D721Med (cell line): Measurements from ENCODE around the gene CD8A.

Experiments used
- DNase-seq: peaks from one replicate; pipeline ENCODE4 v3.0.0; 2011; ENCODE audit warnings: low spot score; ENCODE audit not compliant: insufficient read length
- FAIRE-seq: peaks from 2 replicates; lab custom pipeline; 2011; peaks lifted over from hg19 to GRCh38; lab: Jason Lieb, UNC
- TF ChIP-seq, protein P1 (sequence below): IDR thresholded peaks from 2 replicates; pipeline ENCODE4 v1.5.1; 2012; ENCODE audit warnings: mild to moderate bottlenecking, control low read depth; ENCODE audit not compliant: insufficient read depth; ENCODE audit errors: missing control alignments

CD8A gene

DNA sequence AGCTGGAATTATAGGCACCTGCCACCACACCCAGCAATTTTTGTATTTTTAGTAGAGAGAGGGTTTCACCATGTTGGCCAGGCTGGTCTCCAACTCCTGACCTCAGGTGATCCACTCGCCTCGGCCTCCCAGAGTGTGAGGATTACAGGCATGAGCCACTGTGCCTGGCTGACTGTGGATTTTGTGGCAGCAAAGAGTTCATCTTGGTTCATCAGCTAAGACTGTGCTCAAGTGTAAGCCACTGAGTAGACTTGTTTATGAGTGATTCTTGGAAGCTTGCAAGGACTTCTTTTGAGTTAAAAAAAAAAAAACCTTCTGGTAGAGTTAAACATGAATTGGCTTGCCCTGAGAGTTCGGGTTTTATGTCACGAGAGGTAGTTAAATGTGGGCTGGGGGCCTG lies 36.2 kb upstream of the CD8A start:
- FAIRE-seq (no peak), DNase-seq (no peak)
- TF ChIP-seq, protein P1, sequence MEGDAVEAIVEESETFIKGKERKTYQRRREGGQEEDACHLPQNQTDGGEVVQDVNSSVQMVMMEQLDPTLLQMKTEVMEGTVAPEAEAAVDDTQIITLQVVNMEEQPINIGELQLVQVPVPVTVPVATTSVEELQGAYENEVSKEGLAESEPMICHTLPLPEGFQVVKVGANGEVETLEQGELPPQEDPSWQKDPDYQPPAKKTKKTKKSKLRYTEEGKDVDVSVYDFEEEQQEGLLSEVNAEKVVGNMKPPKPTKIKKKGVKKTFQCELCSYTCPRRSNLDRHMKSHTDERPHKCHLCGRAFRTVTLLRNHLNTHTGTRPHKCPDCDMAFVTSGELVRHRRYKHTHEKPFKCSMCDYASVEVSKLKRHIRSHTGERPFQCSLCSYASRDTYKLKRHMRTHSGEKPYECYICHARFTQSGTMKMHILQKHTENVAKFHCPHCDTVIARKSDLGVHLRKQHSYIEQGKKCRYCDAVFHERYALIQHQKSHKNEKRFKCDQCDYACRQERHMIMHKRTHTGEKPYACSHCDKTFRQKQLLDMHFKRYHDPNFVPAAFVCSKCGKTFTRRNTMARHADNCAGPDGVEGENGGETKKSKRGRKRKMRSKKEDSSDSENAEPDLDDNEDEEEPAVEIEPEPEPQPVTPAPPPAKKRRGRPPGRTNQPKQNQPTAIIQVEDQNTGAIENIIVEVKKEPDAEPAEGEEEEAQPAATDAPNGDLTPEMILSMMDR, result no peak

DNA sequence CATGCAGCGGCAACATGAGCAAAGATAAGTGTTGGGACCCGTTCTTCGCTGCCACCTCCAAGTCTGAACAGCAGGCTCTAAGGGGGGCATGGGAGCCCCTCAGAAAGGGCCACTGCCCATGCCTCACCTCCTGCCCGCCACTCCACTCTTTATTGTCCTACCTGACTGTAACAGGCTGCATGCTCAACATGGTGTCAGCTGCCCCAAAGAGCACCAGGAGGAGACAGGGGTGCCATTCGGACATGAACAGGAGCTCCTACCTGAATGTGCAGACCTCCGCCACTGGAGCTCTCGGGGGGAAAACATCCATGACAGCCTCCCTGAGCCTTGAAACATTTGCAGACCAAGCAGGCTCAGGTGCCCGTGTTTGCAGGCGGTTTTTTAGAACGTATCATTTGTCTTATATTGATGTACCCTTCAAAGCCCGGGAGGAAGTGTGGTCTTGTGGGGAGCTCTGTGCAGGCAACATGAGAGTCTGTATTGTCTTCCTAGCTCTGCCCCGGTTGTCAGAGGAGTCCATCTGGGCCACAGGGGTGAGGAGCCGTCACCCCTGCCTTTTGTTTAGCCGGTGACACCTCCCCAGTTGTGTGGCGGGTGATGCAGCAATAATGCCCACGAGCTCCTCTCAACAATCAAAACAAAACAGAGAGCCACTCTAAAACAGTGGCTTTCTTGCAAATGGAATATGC lies 35.1 kb upstream of the CD8A start:
- TF ChIP-seq, protein P1, result no peak
- FAIRE-seq (no peak), DNase-seq (no peak)

DNA sequence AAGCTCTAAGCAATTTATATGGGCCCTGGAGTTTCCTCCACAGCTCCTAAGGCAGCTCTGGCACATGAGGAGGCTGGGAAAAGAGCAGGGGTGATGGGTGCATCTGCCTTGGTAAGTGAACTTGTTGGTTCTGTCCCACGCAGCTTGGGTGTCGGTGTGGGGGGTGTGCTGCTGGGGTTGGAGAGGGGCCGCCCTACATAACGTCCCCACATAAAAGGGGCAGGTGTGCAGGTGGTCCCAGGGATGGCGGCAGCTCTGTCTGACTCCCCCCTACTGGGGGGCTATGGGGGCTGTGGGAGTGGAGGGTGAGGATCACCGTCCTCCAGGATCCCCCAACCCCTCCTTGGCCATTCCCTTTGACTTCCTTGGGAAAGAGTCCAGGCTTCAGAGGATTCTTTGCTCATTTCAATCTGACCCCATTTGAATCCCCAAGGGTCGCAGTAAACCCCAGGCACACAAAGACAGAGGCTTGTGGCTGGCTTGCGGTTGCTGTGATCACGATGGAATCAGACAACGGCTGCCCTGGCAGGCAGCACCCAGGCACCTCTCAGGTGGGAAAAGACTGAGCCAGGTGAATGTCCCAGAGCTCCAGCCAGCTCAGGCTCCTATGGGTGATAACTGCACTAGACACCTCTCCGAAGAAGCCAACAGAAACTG lies 34.5 kb upstream of the CD8A start:
- TF ChIP-seq, protein P1, result no peak

DNA sequence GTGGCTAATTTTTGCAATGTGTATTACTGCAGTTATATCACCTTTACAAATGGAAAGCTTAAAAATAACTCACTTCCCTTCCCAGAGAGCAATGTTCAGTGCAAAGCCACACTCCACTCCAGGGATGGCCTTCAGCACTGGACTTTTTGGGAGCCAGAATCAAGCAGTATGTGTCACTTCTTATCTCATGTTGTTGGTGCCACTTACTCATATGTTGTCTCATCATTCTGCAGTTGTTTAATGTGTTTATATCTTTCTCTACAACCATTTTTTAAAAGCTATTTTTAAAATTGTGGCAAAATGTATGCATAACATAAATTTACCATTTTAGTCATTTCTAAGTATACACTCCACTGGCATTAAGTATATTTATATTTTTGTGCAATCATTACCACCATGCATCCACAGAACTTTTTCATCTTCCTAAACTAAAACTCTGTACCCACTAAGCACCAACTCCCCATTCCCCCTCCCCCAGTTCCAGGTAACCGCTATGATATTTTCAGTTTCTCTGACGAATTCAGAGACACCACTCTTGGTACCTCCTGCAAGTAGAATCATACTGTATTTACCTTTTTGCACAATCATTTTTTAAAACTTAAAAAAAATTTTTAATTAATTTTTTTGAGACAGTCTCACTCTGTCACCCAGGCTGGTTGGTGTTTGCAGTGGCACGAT lies 32.1 kb upstream of the CD8A start:
- no peak for DNase-seq
- TF ChIP-seq, protein P1, result no peak
- no peak for FAIRE-seq

More for the DNA sequence above, 34.5 kb upstream of the CD8A start:
- no peak for FAIRE-seq
- no peak for DNase-seq

DNA sequence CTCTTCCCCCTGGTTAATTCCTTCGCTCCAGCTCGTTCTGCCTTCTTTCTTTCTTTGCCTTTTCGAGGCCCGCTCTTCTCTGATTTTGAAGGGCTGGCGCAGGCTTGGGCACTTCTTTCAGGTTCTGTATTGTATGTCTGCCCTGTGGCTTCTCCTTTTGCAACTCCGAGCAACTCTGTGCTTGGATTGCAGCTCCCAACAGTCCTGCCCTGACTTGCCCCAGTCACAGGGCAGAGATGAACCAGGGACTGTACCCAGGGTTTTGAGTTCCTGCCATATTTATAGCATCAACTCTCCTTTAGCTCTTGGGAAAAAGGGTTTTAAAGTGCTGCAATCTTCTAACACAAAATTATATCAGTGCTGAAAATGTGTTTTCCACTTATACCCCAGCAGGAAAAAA lies 31.1 kb upstream of the CD8A start:
- no peak for FAIRE-seq
- DNase-seq, result no peak
- TF ChIP-seq, protein P1, result no peak

DNA sequence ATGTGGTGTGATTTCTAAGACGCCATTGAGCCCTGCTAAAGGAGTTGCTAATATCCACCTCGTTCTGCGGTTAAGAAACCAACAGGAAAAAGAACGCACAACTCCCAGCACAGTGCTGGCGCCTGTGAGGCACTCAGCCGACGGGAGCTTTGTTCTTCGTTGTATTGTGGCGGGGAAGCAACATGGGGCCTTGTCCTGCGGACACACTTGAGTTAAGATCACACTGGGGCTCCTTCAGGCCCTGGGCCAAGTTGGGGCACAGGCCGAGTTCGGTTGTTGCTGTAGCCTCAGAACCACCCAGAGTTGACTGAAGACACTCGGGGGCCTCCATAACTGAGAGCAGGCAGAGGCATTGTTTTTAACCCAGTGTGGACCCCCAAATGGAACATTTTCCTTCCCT lies 30.6 kb upstream of the CD8A start:
- DNase-seq (no peak), FAIRE-seq (no peak)
- TF ChIP-seq, protein P1, result no peak
